ENCODE data around the gene MTG2. TPM values are rescaled to one million over a fixed set of nuclear protein-coding genes. Genes with fewer than 3 reads are reported as not detected.

MTG2 gene, protein sequence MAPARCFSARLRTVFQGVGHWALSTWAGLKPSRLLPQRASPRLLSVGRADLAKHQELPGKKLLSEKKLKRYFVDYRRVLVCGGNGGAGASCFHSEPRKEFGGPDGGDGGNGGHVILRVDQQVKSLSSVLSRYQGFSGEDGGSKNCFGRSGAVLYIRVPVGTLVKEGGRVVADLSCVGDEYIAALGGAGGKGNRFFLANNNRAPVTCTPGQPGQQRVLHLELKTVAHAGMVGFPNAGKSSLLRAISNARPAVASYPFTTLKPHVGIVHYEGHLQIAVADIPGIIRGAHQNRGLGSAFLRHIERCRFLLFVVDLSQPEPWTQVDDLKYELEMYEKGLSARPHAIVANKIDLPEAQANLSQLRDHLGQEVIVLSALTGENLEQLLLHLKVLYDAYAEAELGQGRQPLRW
- 10 to 100 TPM; 13.0 to 26.8 TPM for total RNA-seq
- polyA plus RNA-seq = 10 to 100 TPM; 22.0 to 28.0 TPM

DNA sequence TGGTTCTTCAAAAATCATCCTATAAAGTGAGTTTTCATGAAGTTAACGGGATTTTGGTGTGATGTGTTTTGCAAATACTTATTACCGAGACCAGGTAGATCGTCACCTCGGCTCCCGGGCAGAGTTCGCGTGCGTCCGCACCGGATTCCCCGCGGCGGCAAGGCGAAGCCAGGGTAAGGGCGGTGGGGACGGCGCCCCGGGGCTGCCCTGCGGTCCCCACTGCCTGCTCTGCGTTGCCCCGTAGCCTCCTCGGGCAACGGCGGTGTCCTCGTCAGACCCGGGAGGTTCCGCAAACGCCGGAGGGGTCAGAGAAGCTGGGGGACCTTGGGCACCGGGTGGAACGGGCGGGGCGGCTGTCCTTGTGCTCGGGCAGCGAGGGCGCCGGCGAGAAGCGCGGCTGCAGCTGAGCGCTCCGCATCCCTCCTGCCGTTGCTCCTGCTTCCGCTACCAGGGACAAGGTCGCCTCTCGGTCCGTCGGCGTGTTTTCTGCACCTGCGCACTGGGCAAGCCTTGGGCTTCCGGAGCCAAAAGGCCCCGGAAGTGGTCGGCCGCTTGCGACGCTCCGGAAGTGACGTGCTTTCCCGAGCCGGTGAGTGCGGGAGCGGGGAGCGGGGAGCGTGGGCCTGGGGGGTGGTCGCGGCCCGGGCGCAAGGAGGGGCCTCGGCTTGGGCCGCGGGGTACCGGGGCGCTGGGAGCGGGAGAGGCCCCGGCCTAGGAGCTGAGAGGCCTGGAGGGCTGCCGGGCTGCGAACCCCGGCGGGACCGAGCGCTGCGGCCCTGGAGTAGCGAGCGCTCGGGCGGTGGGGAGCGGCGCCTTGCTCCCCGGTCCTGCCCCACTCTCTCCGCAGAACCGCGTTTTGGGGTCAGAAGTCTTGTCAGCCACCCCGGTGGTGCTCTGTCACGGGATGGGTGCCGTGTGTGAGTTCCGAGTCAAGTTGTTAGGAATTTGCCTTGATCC is at the start of gene MTG2:
Gene MTG2 (plus strand): TSS at position 560 of the 957 bp plus-strand sequence. CDS start 10,393 bp downstream, outside the sequence.
- DNase-seq (ENCODE audit: low spot score) = peak; percentile 93
- Histone ChIP-seq H3K4me3 (ENCODE audit: low read depth in 1 of 3, low read length in 3 of 3) (peak within 1 kb of the TSS; percentile 83 to 95 (median 91)), H3K27me3 (ENCODE audit: control insufficient read depth in 4 of 4, insufficient read depth in 4 of 4, low read length in 3 of 4) (no peaks in the 10 kb centered on the region), H3K36me3 (ENCODE audit: control insufficient read depth in 4 of 4, insufficient read depth in 3 of 4, low read depth in 1 of 4, low read length in 3 of 4) (peaks cover 0 to 4% (median 0%) of the 10 kb centered on the region in 4 donors), H3K27ac (ENCODE audit: low read depth in 1 of 2, low read length in 2 of 2) (peak within 1 kb of the TSS; percentile 87 to 98), H3K9ac (ENCODE audit: low read depth in 1 of 2, low read length in 2 of 2) (peak within 1 kb of the TSS; percentile 88 to 97), H3K9me3 (ENCODE audit: control insufficient read depth in 4 of 4, low read length in 3 of 4) (no peaks in the 10 kb centered on the region), H3K4me1 (ENCODE audit: control insufficient read depth in 4 of 4, insufficient read depth in 4 of 4, low read length in 3 of 4) (peaks cover 7 to 57% (median 37%) of the 10 kb centered on the region in 4 donors)
- WGBS = under 1% methylated on average over 96 of the region's 96 CpGs
- TF ChIP-seq FOXA1 (IDR thresholded peaks at IDR 0.05) (peak; percentile 12), HNF4A (conservative IDR thresholded peaks at IDR 0.05) (peak in 1 of 2 donors; percentile 38), RAD21 (IDR thresholded peaks at IDR 0.05) (peak; percentile 12 to 45), YY1 (IDR thresholded peaks at IDR 0.05) (peak; percentile 78), FOXA2 (IDR thresholded peaks at IDR 0.05) (no peak), EGR1 (IDR thresholded peaks at IDR 0.05; ENCODE audit: low read depth in 2 of 2) (peak in 1 of 2 donors; percentile 53), SP1 (IDR thresholded peaks at IDR 0.05) (peak; percentile 39), GABPA (IDR thresholded peaks at IDR 0.05 in 1 of 2, conservative IDR thresholded peaks at IDR 0.05 in 1 of 2) (peak; percentile 90 to 97), HNF4G (IDR thresholded peaks at IDR 0.05) (no peak), TAF1 (conservative IDR thresholded peaks at IDR 0.05) (no peak), RXRA (IDR thresholded peaks at IDR 0.05) (peak in 1 of 2 donors; percentile 33), NR2F2 (IDR thresholded peaks at IDR 0.05) (no peak), JUND (IDR thresholded peaks at IDR 0.05) (no peak)
- TF ChIP-seq, protein P1, sequence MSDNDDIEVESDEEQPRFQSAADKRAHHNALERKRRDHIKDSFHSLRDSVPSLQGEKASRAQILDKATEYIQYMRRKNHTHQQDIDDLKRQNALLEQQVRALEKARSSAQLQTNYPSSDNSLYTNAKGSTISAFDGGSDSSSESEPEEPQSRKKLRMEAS (IDR thresholded peaks at IDR 0.05) = no peak
- TF ChIP-seq, protein P2, sequence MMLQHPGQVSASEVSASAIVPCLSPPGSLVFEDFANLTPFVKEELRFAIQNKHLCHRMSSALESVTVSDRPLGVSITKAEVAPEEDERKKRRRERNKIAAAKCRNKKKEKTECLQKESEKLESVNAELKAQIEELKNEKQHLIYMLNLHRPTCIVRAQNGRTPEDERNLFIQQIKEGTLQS (IDR thresholded peaks at IDR 0.05) = no peak
- TF ChIP-seq, protein P3, sequence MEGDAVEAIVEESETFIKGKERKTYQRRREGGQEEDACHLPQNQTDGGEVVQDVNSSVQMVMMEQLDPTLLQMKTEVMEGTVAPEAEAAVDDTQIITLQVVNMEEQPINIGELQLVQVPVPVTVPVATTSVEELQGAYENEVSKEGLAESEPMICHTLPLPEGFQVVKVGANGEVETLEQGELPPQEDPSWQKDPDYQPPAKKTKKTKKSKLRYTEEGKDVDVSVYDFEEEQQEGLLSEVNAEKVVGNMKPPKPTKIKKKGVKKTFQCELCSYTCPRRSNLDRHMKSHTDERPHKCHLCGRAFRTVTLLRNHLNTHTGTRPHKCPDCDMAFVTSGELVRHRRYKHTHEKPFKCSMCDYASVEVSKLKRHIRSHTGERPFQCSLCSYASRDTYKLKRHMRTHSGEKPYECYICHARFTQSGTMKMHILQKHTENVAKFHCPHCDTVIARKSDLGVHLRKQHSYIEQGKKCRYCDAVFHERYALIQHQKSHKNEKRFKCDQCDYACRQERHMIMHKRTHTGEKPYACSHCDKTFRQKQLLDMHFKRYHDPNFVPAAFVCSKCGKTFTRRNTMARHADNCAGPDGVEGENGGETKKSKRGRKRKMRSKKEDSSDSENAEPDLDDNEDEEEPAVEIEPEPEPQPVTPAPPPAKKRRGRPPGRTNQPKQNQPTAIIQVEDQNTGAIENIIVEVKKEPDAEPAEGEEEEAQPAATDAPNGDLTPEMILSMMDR (IDR thresholded peaks at IDR 0.05; ENCODE audit: low read depth, low read length, missing input control) = no peak
- TF ChIP-seq, protein P4, sequence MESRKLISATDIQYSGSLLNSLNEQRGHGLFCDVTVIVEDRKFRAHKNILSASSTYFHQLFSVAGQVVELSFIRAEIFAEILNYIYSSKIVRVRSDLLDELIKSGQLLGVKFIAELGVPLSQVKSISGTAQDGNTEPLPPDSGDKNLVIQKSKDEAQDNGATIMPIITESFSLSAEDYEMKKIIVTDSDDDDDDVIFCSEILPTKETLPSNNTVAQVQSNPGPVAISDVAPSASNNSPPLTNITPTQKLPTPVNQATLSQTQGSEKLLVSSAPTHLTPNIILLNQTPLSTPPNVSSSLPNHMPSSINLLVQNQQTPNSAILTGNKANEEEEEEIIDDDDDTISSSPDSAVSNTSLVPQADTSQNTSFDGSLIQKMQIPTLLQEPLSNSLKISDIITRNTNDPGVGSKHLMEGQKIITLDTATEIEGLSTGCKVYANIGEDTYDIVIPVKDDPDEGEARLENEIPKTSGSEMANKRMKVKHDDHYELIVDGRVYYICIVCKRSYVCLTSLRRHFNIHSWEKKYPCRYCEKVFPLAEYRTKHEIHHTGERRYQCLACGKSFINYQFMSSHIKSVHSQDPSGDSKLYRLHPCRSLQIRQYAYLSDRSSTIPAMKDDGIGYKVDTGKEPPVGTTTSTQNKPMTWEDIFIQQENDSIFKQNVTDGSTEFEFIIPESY (IDR thresholded peaks at IDR 0.05) = no peak
- TF ChIP-seq, protein P5, sequence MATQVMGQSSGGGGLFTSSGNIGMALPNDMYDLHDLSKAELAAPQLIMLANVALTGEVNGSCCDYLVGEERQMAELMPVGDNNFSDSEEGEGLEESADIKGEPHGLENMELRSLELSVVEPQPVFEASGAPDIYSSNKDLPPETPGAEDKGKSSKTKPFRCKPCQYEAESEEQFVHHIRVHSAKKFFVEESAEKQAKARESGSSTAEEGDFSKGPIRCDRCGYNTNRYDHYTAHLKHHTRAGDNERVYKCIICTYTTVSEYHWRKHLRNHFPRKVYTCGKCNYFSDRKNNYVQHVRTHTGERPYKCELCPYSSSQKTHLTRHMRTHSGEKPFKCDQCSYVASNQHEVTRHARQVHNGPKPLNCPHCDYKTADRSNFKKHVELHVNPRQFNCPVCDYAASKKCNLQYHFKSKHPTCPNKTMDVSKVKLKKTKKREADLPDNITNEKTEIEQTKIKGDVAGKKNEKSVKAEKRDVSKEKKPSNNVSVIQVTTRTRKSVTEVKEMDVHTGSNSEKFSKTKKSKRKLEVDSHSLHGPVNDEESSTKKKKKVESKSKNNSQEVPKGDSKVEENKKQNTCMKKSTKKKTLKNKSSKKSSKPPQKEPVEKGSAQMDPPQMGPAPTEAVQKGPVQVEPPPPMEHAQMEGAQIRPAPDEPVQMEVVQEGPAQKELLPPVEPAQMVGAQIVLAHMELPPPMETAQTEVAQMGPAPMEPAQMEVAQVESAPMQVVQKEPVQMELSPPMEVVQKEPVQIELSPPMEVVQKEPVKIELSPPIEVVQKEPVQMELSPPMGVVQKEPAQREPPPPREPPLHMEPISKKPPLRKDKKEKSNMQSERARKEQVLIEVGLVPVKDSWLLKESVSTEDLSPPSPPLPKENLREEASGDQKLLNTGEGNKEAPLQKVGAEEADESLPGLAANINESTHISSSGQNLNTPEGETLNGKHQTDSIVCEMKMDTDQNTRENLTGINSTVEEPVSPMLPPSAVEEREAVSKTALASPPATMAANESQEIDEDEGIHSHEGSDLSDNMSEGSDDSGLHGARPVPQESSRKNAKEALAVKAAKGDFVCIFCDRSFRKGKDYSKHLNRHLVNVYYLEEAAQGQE (IDR thresholded peaks at IDR 0.05) = peak; percentile 91

Data from liver (tissue), 9 donors.